SK-N-SH (cell line): ENCODE data around the gene RNF150.

Source experiments
- PBX3 ChIP-seq: IDR thresholded peaks from 2 replicates; pipeline ENCODE4; 2012
- POLR2AphosphoS5 ChIP-seq: IDR thresholded peaks from 2 replicates; pipeline ENCODE4 v1.6.1; 2012; ENCODE audit warnings: low read depth, low read length
- TF ChIP-seq, protein P1 (sequence below): IDR thresholded peaks from 2 replicates; pipeline ENCODE4 v1.4.0; 2012; ENCODE audit warnings: low read depth

DNA sequence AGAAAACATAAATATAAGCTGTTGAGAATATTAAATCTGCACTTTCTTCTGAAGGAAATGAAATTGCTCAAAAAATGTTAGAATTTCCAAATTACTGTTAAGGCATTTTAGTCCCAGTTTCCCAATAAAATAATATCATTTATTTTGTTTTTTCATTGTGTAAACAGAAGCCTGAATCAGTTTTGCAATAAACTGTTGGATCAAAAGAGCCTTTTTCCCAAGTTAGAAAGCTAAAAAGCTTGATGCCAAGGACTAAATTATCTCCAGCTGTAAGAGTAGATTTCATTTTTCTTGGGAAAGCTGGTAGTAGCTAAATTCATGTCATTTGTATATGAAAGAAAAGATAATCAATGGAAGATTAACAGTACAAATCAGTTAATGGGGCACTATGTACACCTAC, 95.8 kb downstream of the RNF150 start:
- TF ChIP-seq, protein P1, sequence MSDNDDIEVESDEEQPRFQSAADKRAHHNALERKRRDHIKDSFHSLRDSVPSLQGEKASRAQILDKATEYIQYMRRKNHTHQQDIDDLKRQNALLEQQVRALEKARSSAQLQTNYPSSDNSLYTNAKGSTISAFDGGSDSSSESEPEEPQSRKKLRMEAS, result no peak
- TF ChIP-seq PBX3, result no peak
- TF ChIP-seq POLR2AphosphoS5, result no peak
